ENCODE data around the gene KIF21A.

GRCh38 chr12:39395866-39396265 is 47.1 kb downstream of the KIF21A start:
- TF ChIP-seq POLR2AphosphoS5 (IDR thresholded peaks at IDR 0.05; ENCODE audit: borderline replicate concordance, low read depth, low read length) (no peak), EZH2 (IDR thresholded peaks at IDR 0.05) (no peak)
